Measurements from ENCODE around the gene C2orf81.

C2orf81 gene

DNA sequence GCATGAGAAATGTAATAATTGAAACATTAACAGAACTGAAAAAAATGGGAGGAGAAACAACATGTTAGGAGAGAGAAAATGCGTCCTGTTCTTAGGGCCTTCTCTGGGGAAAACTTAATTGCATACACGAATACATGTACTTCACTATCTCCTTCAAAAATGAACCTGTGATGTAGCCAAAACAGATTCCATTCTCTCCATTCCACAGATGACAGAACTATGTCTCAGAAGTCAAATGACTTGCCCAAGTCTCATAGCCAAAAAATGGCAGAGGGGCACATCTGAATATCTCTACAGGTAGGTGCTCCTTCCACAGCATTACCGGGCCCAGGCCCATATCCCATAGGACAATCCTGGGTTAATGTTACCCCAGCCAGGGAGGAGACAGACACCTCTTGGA, 37.4 kb downstream of the C2orf81 start:
- Histone ChIP-seq H3K36me3 (ENCODE audit: insufficient read depth) (no peaks in the 10 kb centered on the region), H2AFZ (ENCODE audit: low read depth) (no peak overlapping the region), H3K4me3 (IDR thresholded peaks at IDR 0.05; ENCODE audit: insufficient read depth, low read depth, low read length) (no peak overlapping the region), H3K4me1 (ENCODE audit: low read depth, poor library complexity, severe bottlenecking) (no peaks in the 10 kb centered on the region), H3K27me3 (ENCODE audit: insufficient read depth, low read depth) (no peaks in the 10 kb centered on the region), H4K20me1 (ENCODE audit: insufficient read depth) (no peaks in the 10 kb centered on the region), H3K79me2 (ENCODE audit: insufficient read depth, low read depth) (peaks cover 9% of the 10 kb centered on the region; the same call in 1 of the 2 replicates), H3K9ac (no peak overlapping the region), H3K27ac (no peak overlapping the region), H3K4me2 (no peak overlapping the region)
- TF ChIP-seq, protein P1, sequence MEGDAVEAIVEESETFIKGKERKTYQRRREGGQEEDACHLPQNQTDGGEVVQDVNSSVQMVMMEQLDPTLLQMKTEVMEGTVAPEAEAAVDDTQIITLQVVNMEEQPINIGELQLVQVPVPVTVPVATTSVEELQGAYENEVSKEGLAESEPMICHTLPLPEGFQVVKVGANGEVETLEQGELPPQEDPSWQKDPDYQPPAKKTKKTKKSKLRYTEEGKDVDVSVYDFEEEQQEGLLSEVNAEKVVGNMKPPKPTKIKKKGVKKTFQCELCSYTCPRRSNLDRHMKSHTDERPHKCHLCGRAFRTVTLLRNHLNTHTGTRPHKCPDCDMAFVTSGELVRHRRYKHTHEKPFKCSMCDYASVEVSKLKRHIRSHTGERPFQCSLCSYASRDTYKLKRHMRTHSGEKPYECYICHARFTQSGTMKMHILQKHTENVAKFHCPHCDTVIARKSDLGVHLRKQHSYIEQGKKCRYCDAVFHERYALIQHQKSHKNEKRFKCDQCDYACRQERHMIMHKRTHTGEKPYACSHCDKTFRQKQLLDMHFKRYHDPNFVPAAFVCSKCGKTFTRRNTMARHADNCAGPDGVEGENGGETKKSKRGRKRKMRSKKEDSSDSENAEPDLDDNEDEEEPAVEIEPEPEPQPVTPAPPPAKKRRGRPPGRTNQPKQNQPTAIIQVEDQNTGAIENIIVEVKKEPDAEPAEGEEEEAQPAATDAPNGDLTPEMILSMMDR (conservative IDR thresholded peaks at IDR 0.05; ENCODE audit: low read depth, low read length): no peak

DNA sequence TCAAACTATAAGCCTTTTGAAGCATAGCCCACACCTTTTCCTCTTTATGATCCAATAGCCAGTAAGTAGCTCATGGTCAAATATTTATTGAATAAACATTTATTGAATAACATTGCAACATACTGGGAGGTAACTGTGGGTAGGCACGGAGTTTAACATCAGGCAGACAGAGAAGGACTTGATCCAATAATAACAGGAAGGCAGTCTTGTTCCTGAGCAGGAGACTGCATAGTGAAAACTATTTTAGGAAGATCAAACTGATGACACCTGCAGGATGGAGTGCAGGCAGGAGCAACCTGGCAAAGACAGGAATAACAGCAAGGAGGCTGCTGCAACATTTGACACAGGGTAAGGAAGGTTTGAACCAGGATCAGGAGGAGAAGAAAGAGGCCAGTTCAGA, 38.2 kb downstream of the C2orf81 start:
- H4K20me1 ChIP-seq (ENCODE audit: insufficient read depth): no peaks in the 10 kb centered on the region
- H3K4me3 ChIP-seq (IDR thresholded peaks at IDR 0.05; ENCODE audit: insufficient read depth, low read depth, low read length): no peak overlapping the region
- no peak overlapping the region for H3K9ac ChIP-seq
- H3K27ac ChIP-seq: no peak overlapping the region
- no peaks in the 10 kb centered on the region for H3K4me1 ChIP-seq (ENCODE audit: low read depth, poor library complexity, severe bottlenecking)
- H3K79me2 ChIP-seq (ENCODE audit: insufficient read depth, low read depth): peaks cover 9% of the 10 kb centered on the region; the same call in 1 of the 2 replicates
- H3K27me3 ChIP-seq (ENCODE audit: insufficient read depth, low read depth): no peaks in the 10 kb centered on the region
- H2AFZ ChIP-seq (ENCODE audit: low read depth): no peak overlapping the region
- TF ChIP-seq, protein P1 (conservative IDR thresholded peaks at IDR 0.05; ENCODE audit: low read depth, low read length): no peak
- no peaks in the 10 kb centered on the region for H3K36me3 ChIP-seq (ENCODE audit: insufficient read depth)
- no peak overlapping the region for H3K4me2 ChIP-seq

DNA sequence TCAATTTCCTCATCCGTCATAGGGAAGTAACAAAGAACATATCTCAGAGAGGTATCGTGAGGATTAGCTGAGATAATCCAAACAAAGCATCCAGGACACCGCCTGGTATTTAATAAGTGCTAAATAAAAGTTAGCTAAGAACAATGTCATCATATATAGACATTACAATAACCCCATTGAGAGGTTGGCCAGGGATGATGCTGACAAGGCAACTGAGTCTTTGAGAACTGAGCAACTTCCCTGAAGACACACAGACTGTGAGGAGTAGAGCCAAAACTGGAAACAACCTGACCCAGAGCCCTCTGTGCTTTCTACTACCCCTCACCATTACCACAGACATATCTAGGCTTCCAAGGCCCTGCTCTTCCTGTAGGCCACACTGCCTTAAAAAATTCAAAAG, 39.7 kb downstream of the C2orf81 start:
- Histone ChIP-seq H3K4me2 (no peak overlapping the region), H4K20me1 (ENCODE audit: insufficient read depth) (no peaks in the 10 kb centered on the region)
- TF ChIP-seq, protein P1 (conservative IDR thresholded peaks at IDR 0.05; ENCODE audit: low read depth, low read length): no peak

DNA sequence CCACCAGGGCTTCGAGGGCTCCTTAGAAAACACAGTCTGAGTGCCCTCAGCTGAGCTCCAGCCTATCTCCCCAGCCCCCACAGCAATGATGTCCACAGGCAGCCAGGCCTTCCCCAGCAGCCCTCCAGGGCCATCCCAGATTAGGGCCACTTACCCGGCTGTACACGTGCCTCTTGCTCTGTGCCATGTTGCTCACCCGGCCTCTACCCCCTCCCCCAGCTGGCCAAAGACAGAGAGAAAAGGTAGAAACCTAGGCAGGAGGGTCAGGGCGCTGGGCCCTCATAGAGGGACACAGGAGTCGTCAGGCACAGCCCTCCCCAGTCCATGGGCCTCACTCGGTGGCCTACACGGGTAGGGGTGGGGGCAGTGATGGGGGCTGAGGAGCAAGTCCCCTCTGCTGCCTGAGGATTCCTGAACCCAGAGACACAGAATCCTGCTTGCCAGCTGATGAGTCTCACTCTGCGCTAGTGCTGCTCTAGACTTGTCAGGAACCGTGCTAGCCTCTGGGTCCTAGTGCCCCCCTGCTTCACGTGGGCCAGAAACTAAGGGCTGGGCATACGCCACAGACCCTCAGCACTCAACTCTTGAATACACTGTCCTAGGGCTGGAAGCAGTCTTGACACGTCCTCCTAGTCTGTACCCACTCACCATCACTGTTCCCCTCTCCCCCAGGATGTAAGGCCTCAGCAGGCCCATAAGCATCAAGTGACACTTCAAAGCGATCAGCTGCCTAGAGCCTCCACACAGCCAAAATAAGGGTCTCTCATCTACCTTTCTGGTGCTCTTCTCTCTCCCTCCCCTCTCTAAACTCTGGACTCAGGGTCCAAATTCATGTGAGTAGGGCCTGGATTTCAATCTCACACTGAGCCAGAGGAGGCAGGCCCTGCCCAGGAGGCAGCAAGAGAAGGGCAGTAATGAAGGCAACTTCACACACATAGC, 41.3 kb downstream of the C2orf81 start, which contains the start of gene DCTN1:
TSS of gene DCTN1 (minus strand) at position 461 of the 939 bp plus-strand sequence. CDS start at position 187, 274 bp downstream.
- TF ChIP-seq, protein P1 (conservative IDR thresholded peaks at IDR 0.05; ENCODE audit: low read depth, low read length): no peak
- Histone ChIP-seq H3K27me3 (ENCODE audit: insufficient read depth, low read depth) (no peaks in the 10 kb centered on the region), H3K36me3 (ENCODE audit: insufficient read depth) (0 out of 2 replicates have a peak, but pooled peaks cover 5% of the 10 kb centered on the region), H4K20me1 (ENCODE audit: insufficient read depth) (no peaks in the 10 kb centered on the region), H3K4me2 (no peak within 1 kb of the TSS), H3K9ac (no peak within 1 kb of the TSS), H3K4me3 (IDR thresholded peaks at IDR 0.05; ENCODE audit: insufficient read depth, low read depth, low read length) (no peak within 1 kb of the TSS), H2AFZ (ENCODE audit: low read depth) (no peak within 1 kb of the TSS), H3K79me2 (ENCODE audit: insufficient read depth, low read depth) (peaks cover 4% of the 10 kb centered on the region; the same call in 1 of the 2 replicates), H3K4me1 (ENCODE audit: low read depth, poor library complexity, severe bottlenecking) (no peaks in the 10 kb centered on the region), H3K27ac (no peak within 1 kb of the TSS)

More for the DNA sequence above, 39.7 kb downstream of the C2orf81 start:
- no peak overlapping the region for H2AFZ ChIP-seq (ENCODE audit: low read depth)
- no peak overlapping the region for H3K9ac ChIP-seq
- 0 out of 2 replicates have a peak, but pooled peaks cover 5% of the 10 kb centered on the region for H3K36me3 ChIP-seq (ENCODE audit: insufficient read depth)
- H3K4me3 ChIP-seq (IDR thresholded peaks at IDR 0.05; ENCODE audit: insufficient read depth, low read depth, low read length): no peak overlapping the region
- no peaks in the 10 kb centered on the region for H3K27me3 ChIP-seq (ENCODE audit: insufficient read depth, low read depth)
- no peaks in the 10 kb centered on the region for H3K4me1 ChIP-seq (ENCODE audit: low read depth, poor library complexity, severe bottlenecking)
- H3K79me2 ChIP-seq (ENCODE audit: insufficient read depth, low read depth): peaks cover 8% of the 10 kb centered on the region; the same call in 1 of the 2 replicates
- H3K27ac ChIP-seq: no peak overlapping the region
